ENCODE measurements around the gene RNF114. TPM values are rescaled to one million over a fixed set of nuclear protein-coding genes. Genes with fewer than 3 reads are reported as not detected.

Gene RNF114
- total RNA-seq, 2 donors from 2014 or later: 99.2 to 113 TPM

GRCh38 chr20:49983848-49984408 is 47.7 kb downstream of the RNF114 start:
- ATAC-seq (replicated peaks in 1 of 2): no peak
- no peak for DNase-seq
- H3K4me3 Mint-ChIP-seq: peak overlapping the region; percentile 58 to 79
- H3K27me3 Mint-ChIP-seq (ENCODE audit: low read depth): peaks cover 27% of the 10 kb centered on the region
- no peaks in the 10 kb centered on the region for H3K9me3 Mint-ChIP-seq
- H3K4me1 Mint-ChIP-seq (ENCODE audit: low read depth): peaks cover 32% of the 10 kb centered on the region
- H3K36me3 Mint-ChIP-seq (ENCODE audit: insufficient read depth in 2 of 2): no peaks in the 10 kb centered on the region
- no peak overlapping the region for H3K27ac Mint-ChIP-seq

GRCh38 chr20:49984426-49985153 is 48.4 kb downstream of the RNF114 start:
- DNase-seq: no peak
- no peak for ATAC-seq (replicated peaks in 1 of 2)
- Mint-ChIP-seq H3K4me3 (no peak overlapping the region), H3K9me3 (no peaks in the 10 kb centered on the region), H3K36me3 (ENCODE audit: insufficient read depth in 2 of 2) (no peaks in the 10 kb centered on the region), H3K27me3 (ENCODE audit: low read depth) (peaks cover 25% of the 10 kb centered on the region), H3K4me1 (ENCODE audit: low read depth) (peaks cover 29% of the 10 kb centered on the region), H3K27ac (no peak overlapping the region)

GRCh38 chr20:49985157-49985556 is 49.0 kb downstream of the RNF114 start:
- no peak overlapping the region for H3K4me3 Mint-ChIP-seq
- no peaks in the 10 kb centered on the region for H3K36me3 Mint-ChIP-seq (ENCODE audit: insufficient read depth in 2 of 2)
- peaks cover 23% of the 10 kb centered on the region for H3K4me1 Mint-ChIP-seq (ENCODE audit: low read depth)
- DNase-seq (no peak), ATAC-seq (replicated peaks in 1 of 2) (no peak)
- no peaks in the 10 kb centered on the region for H3K9me3 Mint-ChIP-seq
- H3K27ac Mint-ChIP-seq: no peak overlapping the region
- peaks cover 19% of the 10 kb centered on the region for H3K27me3 Mint-ChIP-seq (ENCODE audit: low read depth)

GRCh38 chr20:49985617-49986016 is 49.4 kb downstream of the RNF114 start:
- H3K36me3 Mint-ChIP-seq (ENCODE audit: insufficient read depth in 2 of 2): no peaks in the 10 kb centered on the region
- no peaks in the 10 kb centered on the region for H3K9me3 Mint-ChIP-seq

GRCh38 chr20:49986049-49986448 is 49.9 kb downstream of the RNF114 start:
- Mint-ChIP-seq H3K27me3 (ENCODE audit: low read depth) (peaks cover 10% of the 10 kb centered on the region), H3K9me3 (no peaks in the 10 kb centered on the region), H3K36me3 (ENCODE audit: insufficient read depth in 2 of 2) (no peaks in the 10 kb centered on the region), H3K4me3 (no peak overlapping the region), H3K27ac (no peak overlapping the region), H3K4me1 (ENCODE audit: low read depth) (peaks cover 20% of the 10 kb centered on the region)
- DNase-seq: no peak
- no peak for ATAC-seq (replicated peaks in 1 of 2)

More at GRCh38 chr20:49985617-49986016, 49.4 kb downstream of the RNF114 start:
- H3K27ac Mint-ChIP-seq: no peak overlapping the region
- DNase-seq (no peak), ATAC-seq (replicated peaks in 1 of 2) (no peak)
- H3K4me1 Mint-ChIP-seq (ENCODE audit: low read depth): peaks cover 20% of the 10 kb centered on the region
- no peak overlapping the region for H3K4me3 Mint-ChIP-seq
- H3K27me3 Mint-ChIP-seq (ENCODE audit: low read depth): peaks cover 14% of the 10 kb centered on the region

GRCh38 chr20:49987015-49987867 is 51.0 kb downstream of the RNF114 start:
- DNase-seq (no peak), ATAC-seq (replicated peaks in 1 of 2) (no peak)
- H3K4me3 Mint-ChIP-seq: no peak overlapping the region
- peaks cover 1% of the 10 kb centered on the region for H3K27me3 Mint-ChIP-seq (ENCODE audit: low read depth)
- H3K36me3 Mint-ChIP-seq (ENCODE audit: insufficient read depth in 2 of 2): no peaks in the 10 kb centered on the region
- no peaks in the 10 kb centered on the region for H3K9me3 Mint-ChIP-seq
- H3K4me1 Mint-ChIP-seq (ENCODE audit: low read depth): peaks cover 16% of the 10 kb centered on the region
- no peak overlapping the region for H3K27ac Mint-ChIP-seq

GRCh38 chr20:49987868-49988690 is 51.9 kb downstream of the RNF114 start:
- H3K27me3 Mint-ChIP-seq (ENCODE audit: low read depth): no peaks in the 10 kb centered on the region
- H3K36me3 Mint-ChIP-seq (ENCODE audit: insufficient read depth in 2 of 2): no peaks in the 10 kb centered on the region
- DNase-seq: no peak
- ATAC-seq (replicated peaks in 1 of 2): peak in 1 of 2 donors; percentile 8
- no peak overlapping the region for H3K27ac Mint-ChIP-seq
- no peaks in the 10 kb centered on the region for H3K9me3 Mint-ChIP-seq
- H3K4me1 Mint-ChIP-seq (ENCODE audit: low read depth): peaks cover 11% of the 10 kb centered on the region
- H3K4me3 Mint-ChIP-seq: no peak overlapping the region

- DNase-seq (no peak), ATAC-seq (replicated peaks in 1 of 2) (no peak)
- H3K4me3 Mint-ChIP-seq: no peak overlapping the region
- H3K27ac Mint-ChIP-seq: no peak overlapping the region
- H3K9me3 Mint-ChIP-seq: no peaks in the 10 kb centered on the region
- H3K4me1 Mint-ChIP-seq (ENCODE audit: low read depth): no peaks in the 10 kb centered on the region
- no peaks in the 10 kb centered on the region for H3K36me3 Mint-ChIP-seq (ENCODE audit: insufficient read depth in 2 of 2)
- H3K27me3 Mint-ChIP-seq (ENCODE audit: low read depth): no peaks in the 10 kb centered on the region
Observed at GRCh38 chr20:49989234-49990065, 53.3 kb downstream of the RNF114 start.

GRCh38 chr20:49990271-49990720 is 54.1 kb downstream of the RNF114 start:
- DNase-seq (no peak), ATAC-seq (replicated peaks in 1 of 2) (no peak)
- Mint-ChIP-seq H3K27me3 (ENCODE audit: low read depth) (no peaks in the 10 kb centered on the region), H3K27ac (no peak overlapping the region), H3K4me1 (ENCODE audit: low read depth) (no peaks in the 10 kb centered on the region), H3K9me3 (no peaks in the 10 kb centered on the region), H3K36me3 (ENCODE audit: insufficient read depth in 2 of 2) (no peaks in the 10 kb centered on the region), H3K4me3 (no peak overlapping the region)

GRCh38 chr20:49993301-49993751 is 57.1 kb downstream of the RNF114 start:
- Mint-ChIP-seq H3K4me1 (ENCODE audit: low read depth) (no peaks in the 10 kb centered on the region), H3K9me3 (no peaks in the 10 kb centered on the region), H3K27ac (no peak overlapping the region), H3K4me3 (no peak overlapping the region), H3K27me3 (ENCODE audit: low read depth) (peaks cover 11% of the 10 kb centered on the region), H3K36me3 (ENCODE audit: insufficient read depth in 2 of 2) (no peaks in the 10 kb centered on the region)
- DNase-seq (no peak), ATAC-seq (replicated peaks in 1 of 2) (no peak)

GRCh38 chr20:49995586-49995985 is 59.4 kb downstream of the RNF114 start:
- Mint-ChIP-seq H3K27ac (no peak overlapping the region), H3K4me1 (ENCODE audit: low read depth) (peaks cover 14% of the 10 kb centered on the region), H3K9me3 (no peaks in the 10 kb centered on the region)

More at GRCh38 chr20:49995586-49995985, 59.4 kb downstream of the RNF114 start:
- Mint-ChIP-seq H3K4me3 (no peak overlapping the region), H3K36me3 (ENCODE audit: insufficient read depth in 2 of 2) (no peaks in the 10 kb centered on the region), H3K27me3 (ENCODE audit: low read depth) (peaks cover 11% of the 10 kb centered on the region)
- DNase-seq (no peak), ATAC-seq (replicated peaks in 1 of 2) (no peak)

Measured in activated T-cell treated with anti-CD3 and anti-CD28 coated beads, Interleukin-2, amount 50 U/mL, for 72 hours (primary cell).